NT2/D1 (cell line): ENCODE data around the gene MTOR.

Experiments used
- SUZ12 ChIP-seq: IDR thresholded peaks from 2 replicates; pipeline ENCODE4 v1.6.1; 2011; ENCODE audit not compliant: insufficient read length, insufficient read depth; ENCODE audit errors: extremely low read depth
- YY1 ChIP-seq: IDR thresholded peaks from 2 replicates; pipeline ENCODE4 v1.6.1; 2011; ENCODE audit not compliant: insufficient read length, insufficient read depth
- ZNF274 ChIP-seq: IDR thresholded peaks from 2 replicates; pipeline ENCODE4 v1.6.1; 2011; ENCODE audit warnings: mild to moderate bottlenecking, low read depth, low read length

DNA sequence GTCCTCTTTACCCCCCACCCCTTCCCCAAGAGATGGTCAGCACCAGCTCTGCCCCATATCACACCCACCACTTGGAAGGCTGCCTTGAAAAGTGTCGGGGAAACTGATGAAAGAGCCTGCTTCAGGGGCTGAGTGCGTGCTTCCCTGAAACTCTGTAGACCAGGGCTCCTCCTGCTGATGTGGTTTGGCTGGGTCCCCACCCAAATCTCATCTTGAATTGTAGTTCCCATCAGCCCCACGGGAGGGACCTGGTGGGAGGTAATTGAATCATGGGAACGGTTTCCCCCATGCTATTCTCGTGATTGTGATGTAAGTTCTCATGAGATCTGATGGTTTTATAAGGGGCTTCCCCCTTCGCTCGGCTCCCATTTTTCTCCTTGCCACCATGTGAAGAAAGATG is 47.0 kb upstream of the MTOR start:
- TF ChIP-seq YY1 (no peak), ZNF274 (no peak), SUZ12 (no peak)
